ENCODE measurements around the gene CACNA1A. TPM values are rescaled to one million over a fixed set of nuclear protein-coding genes. Genes with fewer than 3 reads are reported as not detected.

The CACNA1A gene
- under 1 TPM; 0.33 to 0.75 (median 0.43) TPM for total RNA-seq

- Histone ChIP-seq H3K36me3 (no peaks in the 10 kb centered on the region), H3K4me3 (peak within 1 kb of the TSS; percentile 42 to 53 (median 47)), H3K4me1 (peaks cover 5 to 15% (median 10%) of the 10 kb centered on the region in 4 donors), H3K9me3 (no peaks in the 10 kb centered on the region), H3K27me3 (peaks cover 0 to 96% (median 25%) of the 10 kb centered on the region in 4 donors), H3K27ac (replicated peaks in 1 of 4) (no peak within 1 kb of the TSS)
- intact Hi-C loops (cut with DNase I), result no loop called here
- under 1% methylated on average over 21 of the region's 21 CpGs for WGBS
- DNase-seq (ENCODE audit: extremely low spot score), result no peak
- TF ChIP-seq POLR2A (IDR thresholded peaks at IDR 0.05; ENCODE audit: low read depth) (no peak), POLR2AphosphoS5 (IDR thresholded peaks at IDR 0.05) (no peak), EP300 (IDR thresholded peaks at IDR 0.05) (no peak), CTCF (IDR thresholded peaks at IDR 0.05) (no peak)
Measured at GRCh38 chr19:13506471-13506820, at the start of gene CACNA1A. CACNA1A (minus strand) TSS chr19:13506479; CDS start chr19:13506224, 255 bp downstream.

- 58% methylated on average over 9 of the region's 10 CpGs for WGBS
- peaks cover 0 to 60% (median 0%) of the 10 kb centered on the region in 4 donors for H3K27me3 ChIP-seq
Measured at GRCh38 chr19:13554506-13555240, 48.4 kb upstream of the CACNA1A start.

GRCh38 chr19:13553880-13554400 lies 47.7 kb upstream of the CACNA1A start:
- no peak overlapping the region for H3K4me3 ChIP-seq
- 81% methylated on average over 2 of the region's 2 CpGs for WGBS
- no peak overlapping the region for H3K27ac ChIP-seq (replicated peaks in 1 of 4)
- H3K9me3 ChIP-seq, result no peaks in the 10 kb centered on the region
- H3K36me3 ChIP-seq, result no peaks in the 10 kb centered on the region
- peaks cover 0 to 56% (median 0%) of the 10 kb centered on the region in 4 donors for H3K27me3 ChIP-seq
- no peak for DNase-seq (ENCODE audit: extremely low spot score)
- H3K4me1 ChIP-seq, result no peaks in the 10 kb centered on the region
- no peak for TF ChIP-seq EP300 (IDR thresholded peaks at IDR 0.05)
- intact Hi-C loops (cut with DNase I), result no loop called here

More at GRCh38 chr19:13554506-13555240, 48.4 kb upstream of the CACNA1A start:
- Histone ChIP-seq H3K9me3 (peaks cover 0 to 3% (median 0%) of the 10 kb centered on the region in 4 donors), H3K27ac (replicated peaks in 1 of 4) (no peak overlapping the region), H3K4me3 (no peak overlapping the region), H3K36me3 (no peaks in the 10 kb centered on the region), H3K4me1 (no peaks in the 10 kb centered on the region)
- intact Hi-C loops (cut with DNase I), result no loop called here
- no peak for DNase-seq (ENCODE audit: extremely low spot score)
- TF ChIP-seq CTCF (IDR thresholded peaks at IDR 0.05), result no peak
- TF ChIP-seq POLR2A (IDR thresholded peaks at IDR 0.05; ENCODE audit: low read depth), result no peak

DNA sequence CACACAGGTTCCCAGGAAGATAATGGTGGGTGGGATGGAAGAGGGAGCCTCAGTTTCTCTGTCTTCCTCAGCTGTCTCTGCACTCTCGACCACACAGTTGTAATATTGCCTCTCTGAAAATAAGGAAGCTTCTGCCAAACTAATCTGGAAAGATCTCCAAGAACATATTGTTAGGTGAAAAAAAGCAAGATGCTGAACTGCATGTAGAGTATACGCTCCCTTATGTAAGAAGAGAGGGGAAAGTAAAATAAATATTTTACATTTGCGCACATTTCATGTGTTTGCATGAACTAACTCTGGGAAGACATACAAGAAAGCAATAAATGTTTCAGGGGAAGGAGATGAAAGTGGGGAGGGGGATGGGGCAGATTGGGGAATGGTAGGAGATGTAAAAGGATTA lies 41.9 kb upstream of the CACNA1A start:
- Histone ChIP-seq H3K9me3 (peaks cover 0 to 23% (median 16%) of the 10 kb centered on the region in 4 donors), H3K4me1 (no peaks in the 10 kb centered on the region), H3K27ac (replicated peaks in 1 of 4) (no peak overlapping the region), H3K36me3 (no peaks in the 10 kb centered on the region), H3K4me3 (no peak overlapping the region), H3K27me3 (peaks cover 0 to 41% (median 0%) of the 10 kb centered on the region in 4 donors)
- intact Hi-C loops (cut with DNase I), result no loop called here
- DNase-seq (ENCODE audit: extremely low spot score), result no peak
- whole genome bisulfite sequencing, result 69% methylated on average over 3 of the region's 3 CpGs
- TF ChIP-seq CTCF (IDR thresholded peaks at IDR 0.05), result no peak
- no peak for TF ChIP-seq POLR2AphosphoS5 (IDR thresholded peaks at IDR 0.05)
- no peak for TF ChIP-seq POLR2A (IDR thresholded peaks at IDR 0.05; ENCODE audit: low read depth)
- no peak for TF ChIP-seq EP300 (IDR thresholded peaks at IDR 0.05)

GRCh38 chr19:13547102-13547501 lies 40.8 kb upstream of the CACNA1A start:
- no peak for DNase-seq (ENCODE audit: extremely low spot score)
- no peaks in the 10 kb centered on the region for H3K4me1 ChIP-seq
- H3K9me3 ChIP-seq, result peaks cover 0 to 25% (median 16%) of the 10 kb centered on the region in 4 donors
- TF ChIP-seq EP300 (IDR thresholded peaks at IDR 0.05) (no peak), POLR2AphosphoS5 (IDR thresholded peaks at IDR 0.05) (no peak), CTCF (IDR thresholded peaks at IDR 0.05) (no peak), POLR2A (IDR thresholded peaks at IDR 0.05; ENCODE audit: low read depth) (no peak)
- no peak overlapping the region for H3K4me3 ChIP-seq
- no peaks in the 10 kb centered on the region for H3K36me3 ChIP-seq
- intact Hi-C loops (cut with DNase I), result no loop called here
- H3K27ac ChIP-seq (replicated peaks in 1 of 4), result no peak overlapping the region
- peaks cover 0 to 37% (median 0%) of the 10 kb centered on the region in 4 donors for H3K27me3 ChIP-seq

All from esophagus muscularis mucosa (tissue), 4 donors.